HEK293 (cell line): ENCODE results near the gene LAMTOR1.

Source experiments
- CTCF ChIA-PET: fragments of 350-600 bp; formaldehyde crosslinking; extraction: SDS; loops from one replicate; lab custom pipeline; 2021; ENCODE audit warnings: antibody characterized with exemption; lab: Yijun Ruan, JAX
- POLR2A ChIA-PET: fragments of 300-600 bp; formaldehyde crosslinking; extraction: SDS; loops from one replicate; lab custom pipeline; 2020; ENCODE audit warnings: antibody characterized with exemption, inconsistent platforms; lab: Yijun Ruan, JAX
- H3K27ac ChIP-seq: fragments of 200-500 bp; sonication (Bioruptor generic); 2 replicates; pipeline ENCODE4 v1.5.1; 2014; ENCODE audit warnings: low read depth, low read length, control low read depth, inconsistent platforms; ENCODE audit errors: extremely low read depth
- H3K36me3 ChIP-seq, 2 experiments: fragments of 200-500 bp in 1 of 2; sonication (Bioruptor generic) in 1 of 2; 1 replicate in 1 of 2; 2 replicates in 1 of 2; pipeline ENCODE4 v1.5.1; 2014 to 2017; ENCODE audit warnings: inconsistent platforms in 2 of 2, low read length in 2 of 2; ENCODE audit not compliant: control insufficient read depth in 2 of 2, insufficient read depth in 1 of 2
- H3K4me1 ChIP-seq: fragments of 200-500 bp; sonication (Bioruptor generic); 2 replicates; pipeline ENCODE4 v1.5.1; 2014; ENCODE audit warnings: mild to moderate bottlenecking, low read length, inconsistent platforms; ENCODE audit not compliant: control insufficient read depth, insufficient read depth
- H3K4me3 ChIP-seq: 2 replicates; pipeline ENCODE4 v1.5.1; 2011; ENCODE audit warnings: low read depth, mild to moderate bottlenecking, control low read depth, low read length, moderate library complexity
- H3K9me3 ChIP-seq: fragments of 200-500 bp; sonication (Bioruptor generic); 2 replicates; pipeline ENCODE4 v1.5.1; 2014; ENCODE audit warnings: low read depth, low read length, inconsistent platforms; ENCODE audit not compliant: control insufficient read depth, insufficient read depth
- AEBP2 ChIP-seq: fragments of 450-650 bp; formaldehyde crosslinking; IDR thresholded peaks from 2 replicates; pipeline ENCODE4 v1.5.1; 2016; ENCODE audit warnings: missing biosample characterization, missing genetic modification characterization, borderline replicate concordance
- KLF1 ChIP-seq: fragments of 450-650 bp; formaldehyde crosslinking; IDR thresholded peaks from 2 replicates; pipeline ENCODE4 v1.5.1; 2016; ENCODE audit warnings: missing biosample characterization, missing genetic modification characterization
- OVOL3 ChIP-seq: fragments of 450-650 bp; formaldehyde crosslinking; IDR thresholded peaks from 2 replicates; pipeline ENCODE4 v1.5.1; 2016; ENCODE audit warnings: missing biosample characterization, missing genetic modification characterization
- PRDM1 ChIP-seq: fragments of 450-650 bp; formaldehyde crosslinking; IDR thresholded peaks from 2 replicates; pipeline ENCODE4; 2016; ENCODE audit warnings: missing biosample characterization, missing genetic modification characterization
- REPIN1 ChIP-seq: fragments of 450-650 bp; formaldehyde crosslinking; IDR thresholded peaks from 2 replicates; pipeline ENCODE4 v1.5.1; 2017; ENCODE audit warnings: missing biosample characterization, missing genetic modification characterization, low read depth
- SALL2 ChIP-seq: fragments of 450-650 bp; formaldehyde crosslinking; IDR thresholded peaks from 2 replicates; pipeline ENCODE4 v1.5.0; 2017; ENCODE audit warnings: missing biosample characterization, mild to moderate bottlenecking, missing genetic modification characterization, borderline replicate concordance
- ZBTB1 ChIP-seq: fragments of 450-650 bp; formaldehyde crosslinking; IDR thresholded peaks from 2 replicates; pipeline ENCODE4 v1.5.1; 2016; ENCODE audit warnings: missing biosample characterization, missing genetic modification characterization
- ZBTB10 ChIP-seq: fragments of 450-650 bp; formaldehyde crosslinking; IDR thresholded peaks from 2 replicates; pipeline ENCODE4 v1.5.1; 2016; ENCODE audit warnings: missing biosample characterization, missing genetic modification characterization
- ZBTB21 ChIP-seq: fragments of 450-650 bp; formaldehyde crosslinking; IDR thresholded peaks from 2 replicates; pipeline ENCODE4 v1.5.1; 2017; ENCODE audit warnings: missing biosample characterization, missing genetic modification characterization
- ZBTB44 ChIP-seq: fragments of 450-650 bp; IDR thresholded peaks from 2 replicates; pipeline ENCODE4 v1.5.1; 2018; ENCODE audit warnings: missing biosample characterization, mild to moderate bottlenecking, missing genetic modification characterization
- ZNF155 ChIP-seq: fragments of 450-650 bp; formaldehyde crosslinking; IDR thresholded peaks from 2 replicates; pipeline ENCODE4 v1.5.1; 2016; ENCODE audit warnings: missing biosample characterization, missing genetic modification characterization
- ZNF16 ChIP-seq: fragments of 450-650 bp; formaldehyde crosslinking; IDR thresholded peaks from 2 replicates; pipeline ENCODE4 v1.5.1; 2016; ENCODE audit warnings: low read depth, missing biosample characterization, missing genetic modification characterization
- ZNF266 ChIP-seq: fragments of 450-650 bp; formaldehyde crosslinking; IDR thresholded peaks from 2 replicates; pipeline ENCODE4 v1.5.1; 2016; ENCODE audit warnings: missing biosample characterization, missing genetic modification characterization, low read depth
- ZNF335 ChIP-seq: fragments of 450-650 bp; formaldehyde crosslinking; conservative IDR thresholded peaks from 2 replicates; pipeline ENCODE4 v1.5.1; 2016; ENCODE audit warnings: missing biosample characterization, missing genetic modification characterization
- ZNF416 ChIP-seq: fragments of 450-650 bp; formaldehyde crosslinking; IDR thresholded peaks from 2 replicates; pipeline ENCODE4 v1.5.1; 2016; ENCODE audit warnings: missing biosample characterization, missing genetic modification characterization
- ZNF488 ChIP-seq: fragments of 450-650 bp; formaldehyde crosslinking; IDR thresholded peaks from 2 replicates; pipeline ENCODE4 v1.5.1; 2016; ENCODE audit warnings: missing biosample characterization, missing genetic modification characterization
- ZNF501 ChIP-seq: fragments of 450-650 bp; formaldehyde crosslinking; IDR thresholded peaks from 2 replicates; pipeline ENCODE4 v1.5.1; 2016; ENCODE audit warnings: missing biosample characterization, missing genetic modification characterization
- ZNF585B ChIP-seq: fragments of 450-650 bp; formaldehyde crosslinking; IDR thresholded peaks from 2 replicates; pipeline ENCODE4 v1.5.1; 2016; ENCODE audit warnings: missing biosample characterization, missing genetic modification characterization
- ZNF596 ChIP-seq: fragments of 450-650 bp; IDR thresholded peaks from 2 replicates; pipeline ENCODE4 v1.5.0; 2018; ENCODE audit warnings: missing biosample characterization, mild to moderate bottlenecking, missing genetic modification characterization, moderate library complexity
- ZNF600 ChIP-seq: fragments of 450-650 bp; formaldehyde crosslinking; IDR thresholded peaks from 2 replicates; pipeline ENCODE4 v1.5.1; 2016; ENCODE audit warnings: missing biosample characterization, missing genetic modification characterization
- ZNF610 ChIP-seq: fragments of 450-650 bp; formaldehyde crosslinking; IDR thresholded peaks from 2 replicates; pipeline ENCODE4 v1.5.1; 2016; ENCODE audit warnings: missing biosample characterization, missing genetic modification characterization, borderline replicate concordance
- ZNF645 ChIP-seq: fragments of 450-650 bp; formaldehyde crosslinking; IDR thresholded peaks from 2 replicates; pipeline ENCODE4; 2016; ENCODE audit warnings: missing biosample characterization, missing genetic modification characterization
- ZNF658 ChIP-seq: fragments of 450-650 bp; formaldehyde crosslinking; IDR thresholded peaks from 2 replicates; pipeline ENCODE4; 2016; ENCODE audit warnings: missing biosample characterization, missing genetic modification characterization
- ZNF792 ChIP-seq: fragments of 450-650 bp; formaldehyde crosslinking; IDR thresholded peaks from 2 replicates; pipeline ENCODE4 v1.5.1; 2016; ENCODE audit warnings: missing biosample characterization, missing genetic modification characterization
- ZSCAN5A ChIP-seq: fragments of 450-650 bp; formaldehyde crosslinking; IDR thresholded peaks from 2 replicates; pipeline ENCODE4 v1.5.1; 2016; ENCODE audit warnings: missing biosample characterization, missing genetic modification characterization

Gene LAMTOR1

GRCh38 chr11:72112143-72112977 lies 9.3 kb upstream of the LAMTOR1 start, which contains the start of gene ANAPC15 (continued):
- TF ChIP-seq ZNF645 (tag by site-specific recombination) (no peak), ZNF585B (no peak), ZNF266 (no peak), ZNF658 (tag by site-specific recombination) (no peak), ZNF600 (tag by site-specific recombination) (no peak), ZNF596 (tag by site-specific recombination) (no peak), ZNF792 (tag by site-specific recombination) (no peak), SALL2 (tag by site-specific recombination) (no peak), ZBTB10 (tag by site-specific recombination) (no peak)

- ChIA-PET CTCF (interaction anchor here (0.8 to 1.8 kb wide), 5 partner anchors 14 to 319 kb away, joined by 3 to 6 read pairs (median 4); no protein-coding TSS in a partner anchor), POLR2A (interaction anchor here (0.7 to 1.3 kb wide), 9 partner anchors 9 to 325 kb away, joined by 3 to 7 read pairs (median 4); partner anchors contain the start of gene LAMTOR1)
- H3K4me1 ChIP-seq = no peaks in the 10 kb centered on the region
- peaks cover 0 to 24% of the 10 kb centered on the region in 2 experiments; a peak in 1 of 3 replicates for H3K36me3 ChIP-seq
- H3K27ac ChIP-seq = peak overlapping the region; percentile 21; the same call in 1 of the 2 replicates
- peak overlapping the region; percentile 73 for H3K4me3 ChIP-seq
- no peaks in the 10 kb centered on the region for H3K9me3 ChIP-seq
- no peak for TF ChIP-seq REPIN1 (tag by site-specific recombination)
- TF ChIP-seq ZBTB21 (tag by site-specific recombination) = no peak
- no peak for TF ChIP-seq ZNF266
- TF ChIP-seq ZNF610 (tag by site-specific recombination) = no peak
- no peak for TF ChIP-seq ZNF16 (tag by site-specific recombination)
- peak; percentile 39; the same call in 1 of the 2 replicates for TF ChIP-seq ZNF501 (tag by site-specific recombination)
- TF ChIP-seq ZNF416 (tag by site-specific recombination) = no peak
- TF ChIP-seq AEBP2 (tag by site-specific recombination) = no peak
- no peak for TF ChIP-seq KLF1 (tag by site-specific recombination)
- TF ChIP-seq PRDM1 (tag by site-specific recombination) = no peak
- no peak for TF ChIP-seq ZBTB1 (tag by site-specific recombination)
- no peak for TF ChIP-seq ZBTB44 (tag by site-specific recombination)
- TF ChIP-seq ZSCAN5A = no peak
- no peak for TF ChIP-seq ZNF155 (tag by site-specific recombination)
- TF ChIP-seq OVOL3 (tag by site-specific recombination) = no peak
- TF ChIP-seq ZNF488 (tag by site-specific recombination) = no peak
- TF ChIP-seq ZNF335 (tag by site-specific recombination) = peak; percentile 94
These were observed 8.4 kb upstream of the LAMTOR1 start for GRCh38 chr11:72111300-72112142.
